Neural cell (in vitro differentiated cells): Measurements from ENCODE around the gene ABCC5. TPM values are rescaled to one million over a fixed set of nuclear protein-coding genes. Genes with fewer than 3 reads are reported as not detected.

Source experiments
- H2AFZ ChIP-seq: fragments of 200-600, 300-800 bp; sonication (generic), shearing (Covaris generic); 2 replicates; pipeline ENCODE4 v1.6.0; 2014; ENCODE audit warnings: low read depth, mild to moderate bottlenecking, antibody characterized with exemption, low read length, moderate library complexity
- H3F3A ChIP-seq: fragments of 200-600 bp; shearing (Covaris generic); 2 replicates; pipeline ENCODE4 v1.6.1; 2016; ENCODE audit warnings: mild to moderate bottlenecking, moderate library complexity, mixed read lengths, antibody characterized with exemption, low read length; ENCODE audit not compliant: insufficient read depth, poor library complexity, severe bottlenecking
- H3K27ac ChIP-seq: fragments of 200-600, 300-800 bp; sonication (generic), shearing (Covaris generic); 2 replicates; pipeline ENCODE4 v1.5.1; 2014; ENCODE audit warnings: mild to moderate bottlenecking, low read length, moderate library complexity
- H3K27me3 ChIP-seq: fragments of 300-800, 200-600 bp; sonication (generic), shearing (Covaris generic); 2 replicates; pipeline ENCODE4 v1.6.0; 2014; ENCODE audit warnings: mild to moderate bottlenecking, low read depth, low read length, moderate library complexity; ENCODE audit not compliant: insufficient read depth
- H3K36me3 ChIP-seq: fragments of 300-800, 200-600 bp; sonication (generic), shearing (Covaris generic); 2 replicates; pipeline ENCODE4 v1.5.1; 2014; ENCODE audit warnings: mild to moderate bottlenecking, antibody characterized with exemption, low read length, moderate library complexity; ENCODE audit not compliant: insufficient read depth
- H3K4me2 ChIP-seq: fragments of 300-800, 200-600 bp; sonication (generic), shearing (Covaris generic); 2 replicates; pipeline ENCODE4 v1.6.0; 2014; ENCODE audit warnings: mild to moderate bottlenecking, low read length
- H3K4me3 ChIP-seq: fragments of 300-800, 200-600 bp; sonication (generic), shearing (Covaris generic); 2 replicates; pipeline ENCODE4 v1.5.1; 2014; ENCODE audit warnings: mild to moderate bottlenecking, low read length, moderate library complexity
- H3K79me2 ChIP-seq: fragments of 200-600 bp; shearing (Covaris generic); replicated peaks from 2 replicates; pipeline ENCODE4 v1.6.0; 2014; ENCODE audit warnings: mild to moderate bottlenecking, low read length, moderate library complexity; ENCODE audit not compliant: insufficient read depth
- H3K9ac ChIP-seq: fragments of 300-800, 200-600 bp; sonication (generic), shearing (Covaris generic); 2 replicates; pipeline ENCODE4 v1.6.1; 2016; ENCODE audit warnings: mild to moderate bottlenecking, low read length, mixed read lengths
- H3K9me2 ChIP-seq: fragments of 200-600 bp; shearing (Covaris generic); 2 replicates; pipeline ENCODE4 v1.6.1; 2016; ENCODE audit warnings: mild to moderate bottlenecking, low read length, mixed read lengths; ENCODE audit not compliant: insufficient read depth
- H3K9me3 ChIP-seq: fragments of 200-600, 300-800 bp; sonication (generic), shearing (Covaris generic); 2 replicates; pipeline ENCODE4 v1.6.1; 2016; ENCODE audit warnings: mild to moderate bottlenecking, mixed run types, low read length, moderate library complexity, mixed read lengths
- H4K20me1 ChIP-seq: fragments of 200-600 bp; shearing (Covaris generic); 2 replicates; pipeline ENCODE4 v1.6.1; 2016; ENCODE audit warnings: mild to moderate bottlenecking, mixed run types; ENCODE audit not compliant: insufficient read depth
- CTCF ChIP-seq: fragments of 450-650 bp; IDR thresholded peaks from 2 replicates; pipeline ENCODE4 v1.5.1; 2014; ENCODE audit warnings: antibody characterized with exemption, mild to moderate bottlenecking, moderate library complexity; ENCODE audit not compliant: poor library complexity, severe bottlenecking
- EP300 ChIP-seq: fragments of 450-650 bp; conservative IDR thresholded peaks from 2 replicates; pipeline ENCODE4 v1.6.1; 2014; ENCODE audit warnings: antibody characterized with exemption, mild to moderate bottlenecking, moderate library complexity; ENCODE audit not compliant: poor library complexity, severe bottlenecking
- EZH2 ChIP-seq: fragments of 200-600, 300-800 bp; shearing (Covaris generic), sonication (generic); IDR thresholded peaks from 2 replicates; pipeline ENCODE4 v1.6.1; 2014; ENCODE audit warnings: antibody characterized with exemption, low read length, borderline replicate concordance, mild to moderate bottlenecking; ENCODE audit not compliant: insufficient read depth, poor library complexity, severe bottlenecking
- MXI1 ChIP-seq: fragments of 450-650 bp; conservative IDR thresholded peaks from 2 replicates; pipeline ENCODE4 v1.6.1; 2014; ENCODE audit warnings: antibody characterized with exemption, mild to moderate bottlenecking; ENCODE audit not compliant: poor library complexity, severe bottlenecking
- POLR2AphosphoS5 ChIP-seq: IDR thresholded peaks from 2 replicates; pipeline ENCODE4 v1.6.1; 2012
- RAD21 ChIP-seq: fragments of 450-650 bp; conservative IDR thresholded peaks from 2 replicates; pipeline ENCODE4 v1.6.1; 2014; ENCODE audit warnings: antibody characterized with exemption, mild to moderate bottlenecking, moderate library complexity
- REST ChIP-seq: IDR thresholded peaks from 2 replicates; pipeline ENCODE4 v1.6.1; 2012; ENCODE audit warnings: borderline replicate concordance
- SMC3 ChIP-seq: fragments of 450-650 bp; conservative IDR thresholded peaks from 2 replicates; pipeline ENCODE4 v1.6.1; 2014; ENCODE audit warnings: antibody characterized with exemption, mild to moderate bottlenecking, moderate library complexity; ENCODE audit not compliant: poor library complexity
- TAF1 ChIP-seq: IDR thresholded peaks from 2 replicates; pipeline ENCODE4 v1.6.1; 2012; ENCODE audit warnings: low read depth
- polyA plus RNA-seq: library from polyadenylated mRNA; depleted of rRNA; stranded (reverse); fragments of >200 nt; gene quantifications from 2 replicates; pipeline ENCODE4 v1.2.3, GENCODE V29; 2014

The ABCC5 gene
- polyA plus RNA-seq, 1 donor from 2014 or later, result 227 TPM

- Histone ChIP-seq H3K27ac (no peak overlapping the region), H2AFZ (no peak overlapping the region), H3K9ac (no peak overlapping the region), H3K79me2 (no peaks in the 10 kb centered on the region), H3K27me3 (no peaks in the 10 kb centered on the region), H3K9me3 (no peaks in the 10 kb centered on the region), H4K20me1 (no peaks in the 10 kb centered on the region), H3K4me2 (no peak overlapping the region), H3K4me3 (no peak overlapping the region), H3F3A (no peaks in the 10 kb centered on the region), H3K9me2 (no peaks in the 10 kb centered on the region), H3K36me3 (no peaks in the 10 kb centered on the region)
- no peak for TF ChIP-seq EP300
- no peak for TF ChIP-seq RAD21
- TF ChIP-seq POLR2AphosphoS5, result no peak
- TF ChIP-seq CTCF, result no peak
These were observed 45.0 kb upstream of the ABCC5 start for GRCh38 chr3:184062637-184063036.

- Histone ChIP-seq H3K36me3 (no peaks in the 10 kb centered on the region), H3K27ac (no peak overlapping the region), H3K27me3 (no peaks in the 10 kb centered on the region), H2AFZ (no peak overlapping the region), H3K9me2 (no peaks in the 10 kb centered on the region), H3K4me3 (no peak overlapping the region), H3F3A (no peaks in the 10 kb centered on the region), H4K20me1 (no peaks in the 10 kb centered on the region), H3K9me3 (no peaks in the 10 kb centered on the region), H3K79me2 (no peaks in the 10 kb centered on the region), H3K4me2 (no peak overlapping the region), H3K9ac (no peak overlapping the region)
- TF ChIP-seq MXI1 (no peak), SMC3 (no peak), EZH2 (no peak), REST (no peak), RAD21 (no peak)
These were observed 41.7 kb upstream of the ABCC5 start for GRCh38 chr3:184059424-184059823.

- no peaks in the 10 kb centered on the region for H3K79me2 ChIP-seq
- H3K4me3 ChIP-seq, result no peak overlapping the region
- no peaks in the 10 kb centered on the region for H3K9me3 ChIP-seq
- H3K27me3 ChIP-seq, result no peaks in the 10 kb centered on the region
- no peak overlapping the region for H3K27ac ChIP-seq
- H3K9ac ChIP-seq, result no peak overlapping the region
- no peaks in the 10 kb centered on the region for H3K36me3 ChIP-seq
- H3K9me2 ChIP-seq, result no peaks in the 10 kb centered on the region
- no peak overlapping the region for H3K4me2 ChIP-seq
- H3F3A ChIP-seq, result no peaks in the 10 kb centered on the region
- no peaks in the 10 kb centered on the region for H4K20me1 ChIP-seq
- H2AFZ ChIP-seq, result no peak overlapping the region
- TF ChIP-seq MXI1 (no peak), REST (no peak), CTCF (no peak), SMC3 (no peak), EZH2 (no peak), POLR2AphosphoS5 (no peak), EP300 (no peak), RAD21 (no peak), TAF1 (no peak)
These were observed 40.3 kb upstream of the ABCC5 start for GRCh38 chr3:184058029-184058428.
